ENCODE data around the gene CCHCR1.

Gene CCHCR1

DNA sequence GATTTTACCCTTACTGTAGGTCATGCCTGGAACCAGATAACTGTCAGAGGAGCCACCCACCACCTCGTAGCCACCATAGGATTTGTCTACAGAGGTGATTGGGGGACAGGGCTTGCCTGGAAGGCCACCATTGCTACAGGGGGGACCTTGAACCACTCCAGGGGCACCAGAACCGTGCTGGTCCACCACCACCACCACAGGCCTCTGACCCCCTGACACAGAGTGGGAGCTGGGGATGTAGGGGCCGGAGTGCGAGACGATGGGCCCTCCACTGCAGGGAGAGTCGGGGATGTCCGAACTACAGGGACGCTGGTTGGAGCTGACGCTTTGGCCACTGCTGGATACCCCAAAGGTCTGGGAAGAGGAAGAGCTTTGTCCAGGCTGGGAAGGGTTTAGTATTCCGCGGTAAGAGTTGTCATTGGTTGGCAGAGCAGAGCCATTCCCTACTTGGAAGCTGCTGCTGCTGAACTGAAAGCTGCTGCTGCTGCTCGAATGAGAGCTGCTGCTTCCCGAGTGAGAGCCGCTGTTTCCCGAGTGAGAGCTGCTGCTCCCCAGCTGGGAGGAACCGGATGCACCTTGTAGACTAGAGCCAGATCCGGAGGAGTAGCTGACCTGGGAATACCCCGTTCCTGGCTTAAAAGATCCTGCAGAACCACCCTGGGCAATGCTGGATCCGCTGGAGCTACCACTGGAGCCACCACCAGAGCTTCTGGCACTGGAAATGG lies 40.8 kb downstream of the CCHCR1 start:
- no peak for TF ChIP-seq CTCF (IDR thresholded peaks at IDR 0.05; ENCODE audit: insufficient read depth, low read length)
- TF ChIP-seq REST (IDR thresholded peaks at IDR 0.05; ENCODE audit: insufficient replicate concordance, low read depth) = no peak
- TF ChIP-seq GABPA (IDR thresholded peaks at IDR 0.05; ENCODE audit: low read depth) = no peak
- no peak for TF ChIP-seq SPI1 (IDR thresholded peaks at IDR 0.05; ENCODE audit: borderline replicate concordance, low read depth)
- TF ChIP-seq POLR2AphosphoS5 (IDR thresholded peaks at IDR 0.05; ENCODE audit: low read depth) = no peak
- Histone ChIP-seq H3K27ac (replicated peaks) (no peak overlapping the region), H3K4me3 (replicated peaks; ENCODE audit: insufficient read depth, low read length) (no peak overlapping the region), H3K27me3 (ENCODE audit: insufficient read depth, poor library complexity, severe bottlenecking) (peaks cover 6% of the 10 kb centered on the region)
- DNase-seq (ENCODE audit: low read depth in 1 of 2, low spot score in 1 of 2) = no peak

DNA sequence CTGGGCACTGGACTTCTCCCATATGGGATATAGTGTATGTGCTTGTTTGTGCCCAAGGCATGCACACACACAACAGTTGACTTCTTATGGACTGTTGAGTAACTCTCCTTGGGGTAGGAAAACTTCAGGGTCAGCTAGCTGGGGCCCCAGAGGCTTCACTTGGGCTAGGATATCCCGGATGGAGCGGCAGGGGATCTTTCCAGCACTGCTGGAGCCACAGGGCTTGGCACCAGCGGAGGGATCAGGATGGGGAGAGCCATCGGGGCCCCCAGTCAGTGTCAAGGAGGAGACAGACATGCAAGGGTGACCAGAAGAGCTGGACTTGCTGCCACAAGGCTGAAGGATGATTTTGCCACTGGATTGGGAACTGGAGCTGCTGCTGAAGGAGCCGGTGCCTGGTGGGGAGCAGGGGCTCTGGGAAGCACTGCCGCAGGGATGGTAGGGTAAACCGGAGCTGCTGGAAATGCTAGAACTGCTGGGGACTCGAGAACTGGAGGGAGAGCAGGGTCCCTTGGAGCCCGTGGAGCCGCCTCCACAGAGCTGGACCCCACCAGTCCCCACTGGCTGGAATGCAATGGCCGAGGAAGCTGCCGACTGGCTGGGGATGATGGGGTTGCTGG lies 41.6 kb downstream of the CCHCR1 start:
- Histone ChIP-seq H3K27me3 (ENCODE audit: insufficient read depth, poor library complexity, severe bottlenecking) (peaks cover 6% of the 10 kb centered on the region), H3K27ac (replicated peaks) (no peak overlapping the region), H3K4me3 (replicated peaks; ENCODE audit: insufficient read depth, low read length) (no peak overlapping the region)
- DNase-seq (ENCODE audit: low read depth in 1 of 2, low spot score in 1 of 2) = no peak
- TF ChIP-seq GABPA (IDR thresholded peaks at IDR 0.05; ENCODE audit: low read depth) (no peak), CTCF (IDR thresholded peaks at IDR 0.05; ENCODE audit: insufficient read depth, low read length) (no peak), REST (IDR thresholded peaks at IDR 0.05; ENCODE audit: insufficient replicate concordance, low read depth) (no peak), SPI1 (IDR thresholded peaks at IDR 0.05; ENCODE audit: borderline replicate concordance, low read depth) (no peak), POLR2AphosphoS5 (IDR thresholded peaks at IDR 0.05; ENCODE audit: low read depth) (no peak)

DNA sequence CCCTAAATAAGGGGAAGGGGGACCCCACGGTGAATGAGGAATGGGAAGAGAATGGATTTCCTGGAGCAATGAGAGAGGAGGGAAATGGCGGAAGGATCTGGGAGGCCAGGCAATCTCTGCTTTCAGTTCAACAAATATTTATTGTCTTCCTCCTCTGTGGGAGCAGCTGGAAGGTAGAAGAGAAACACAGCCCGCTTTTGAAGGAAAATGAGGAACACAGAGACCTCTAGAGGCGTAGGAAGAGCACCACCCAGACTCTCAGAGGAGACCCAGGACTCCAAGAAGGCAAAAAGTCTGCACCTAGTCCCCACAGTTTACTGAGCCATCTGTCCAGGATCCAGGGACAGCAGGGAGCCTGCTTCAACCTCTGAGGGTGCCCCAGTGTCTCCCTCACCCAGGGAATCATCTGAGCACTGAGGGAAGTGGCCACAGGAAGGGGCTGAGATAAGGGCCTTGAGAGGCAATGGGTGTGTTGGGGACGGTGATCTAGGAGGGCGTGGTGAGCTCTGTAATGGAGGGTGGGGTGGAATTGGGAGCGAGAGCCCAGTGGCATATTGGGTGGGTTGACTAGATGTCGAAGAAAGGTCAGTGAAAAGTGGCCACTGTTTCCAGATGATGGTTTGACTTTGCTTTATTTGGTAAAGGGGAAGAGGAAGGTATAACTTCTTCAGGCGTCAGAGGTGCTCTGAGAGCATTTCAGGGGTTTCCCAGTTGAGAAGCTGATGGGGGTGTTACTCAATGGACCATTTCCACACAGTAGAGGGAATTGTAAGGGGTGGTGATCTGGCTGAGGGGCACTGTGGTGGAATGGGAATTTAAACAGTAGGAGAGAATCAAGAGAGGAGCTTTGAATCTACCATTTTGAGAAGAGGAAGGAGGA lies 42.4 kb downstream of the CCHCR1 start:
- TF ChIP-seq SPI1 (IDR thresholded peaks at IDR 0.05; ENCODE audit: borderline replicate concordance, low read depth) = no peak
- no peak for TF ChIP-seq POLR2AphosphoS5 (IDR thresholded peaks at IDR 0.05; ENCODE audit: low read depth)
- TF ChIP-seq CTCF (IDR thresholded peaks at IDR 0.05; ENCODE audit: insufficient read depth, low read length) = no peak
- TF ChIP-seq GABPA (IDR thresholded peaks at IDR 0.05; ENCODE audit: low read depth) = no peak
- no peak for TF ChIP-seq REST (IDR thresholded peaks at IDR 0.05; ENCODE audit: insufficient replicate concordance, low read depth)

More for the DNA sequence above, 42.4 kb downstream of the CCHCR1 start:
- DNase-seq (ENCODE audit: low read depth in 1 of 2, low spot score in 1 of 2) = no peak
- H3K27ac ChIP-seq (replicated peaks) = no peak overlapping the region
- peaks cover 6% of the 10 kb centered on the region for H3K27me3 ChIP-seq (ENCODE audit: insufficient read depth, poor library complexity, severe bottlenecking)
- H3K4me3 ChIP-seq (replicated peaks; ENCODE audit: insufficient read depth, low read length) = no peak overlapping the region
